Esophagus muscularis mucosa (tissue), 4 donors: ENCODE data around the gene TEX53. TPM values are rescaled to one million over a fixed set of nuclear protein-coding genes. Genes with fewer than 3 reads are reported as not detected.

Experiments
- DNase-seq: peaks from one replicate; pipeline ENCODE4 v3.0.0-alpha.2; 2017; ENCODE audit errors: extremely low spot score
- H3K27ac ChIP-seq, 4 donors: fragments of 200-600 bp; sonication (generic); replicated peaks in 1 of 4; 1 replicate in 3 of 4; 2 replicates in 1 of 4; pipeline ENCODE4 v1.5.1; 2016 to 2019; ENCODE audit warnings: mild to moderate bottlenecking in 1 of 4
- H3K27me3 ChIP-seq, 4 donors: fragments of 200-600 bp; sonication (generic); one replicate each; pipeline versions ENCODE4 v1.5.1 to v1.6.0; 2016 to 2019
- H3K36me3 ChIP-seq, 4 donors: fragments of 200-600 bp; sonication (generic); one replicate each; pipeline ENCODE4 v1.5.1; 2016 to 2019
- H3K4me1 ChIP-seq, 4 donors: fragments of 200-600 bp; sonication (generic); one replicate each; pipeline ENCODE4 v1.5.1; 2016 to 2019
- H3K4me3 ChIP-seq, 4 donors: fragments of 200-600 bp; sonication (generic); 1 replicate in 2 of 4; 2 replicates in 2 of 4; pipeline ENCODE4 v1.5.1; 2016 to 2019; ENCODE audit warnings: mild to moderate bottlenecking in 4 of 4, moderate library complexity in 1 of 4
- H3K9me3 ChIP-seq, 4 donors: fragments of 200-600 bp; sonication (generic); 1 replicate in 3 of 4; 2 replicates in 1 of 4; pipeline ENCODE4 v1.5.1; 2016 to 2019
- CTCF ChIP-seq, 3 experiments: fragments of 200-600 bp in 2 of 3; fragments of 450-650 bp in 1 of 3; sonication (generic) in 2 of 3; IDR thresholded peaks; one replicate each; pipeline ENCODE4 v1.5.1; 2017 to 2019; ENCODE audit warnings: antibody characterized with exemption in 3 of 3, mild to moderate bottlenecking in 2 of 3, moderate library complexity in 1 of 3
- EP300 ChIP-seq: sonication (generic); formaldehyde crosslinking; IDR thresholded peaks from one replicate; pipeline ENCODE4 v1.6.1; 2017; ENCODE audit warnings: antibody characterized with exemption
- POLR2A ChIP-seq: fragments of 450-650 bp; IDR thresholded peaks from one replicate; pipeline ENCODE4 v1.6.1; 2017; ENCODE audit warnings: antibody characterized with exemption, moderate library complexity, mild to moderate bottlenecking, low read depth
- POLR2AphosphoS5 ChIP-seq, 2 donors: sonication (generic); formaldehyde crosslinking; IDR thresholded peaks; one replicate each; pipeline ENCODE4 v1.6.1; 2017; ENCODE audit warnings: antibody characterized with exemption in 2 of 2
- WGBS: methylation state at CpG from one replicate; pipeline ENCODE4 v1.1.5; 2018; 5-methylcytosine and 5-hydroxymethylcytosine counted together
- intact Hi-C: fragments of 100-400 bp; cut with DNase I; formaldehyde crosslinking; loops from one replicate; pipeline ENCODE4 v1.15.1; 2023
- total RNA-seq, 4 donors: library from RNA; depleted of rRNA; stranded (reverse); fragments of >200 nt; gene quantifications; one replicate each; pipeline versions ENCODE4 v1.1.0 to v1.2.1, GENCODE V29; 2016

The TEX53 gene
- total RNA-seq, 4 donors from 2014 or later: not detected

- TF ChIP-seq POLR2AphosphoS5 (IDR thresholded peaks at IDR 0.05) (no peak), CTCF (IDR thresholded peaks at IDR 0.05) (no peak), EP300 (no peak), POLR2A (no peak)
- no peaks in the 10 kb centered on the region for H3K9me3 ChIP-seq
- no peak for DNase-seq
- H3K36me3 ChIP-seq: no peaks in the 10 kb centered on the region
- intact Hi-C loops: loop anchor here (10.0 kb wide), 1 partner anchor 228 kb away; no protein-coding TSS in a partner anchor
- no peaks in the 10 kb centered on the region for H3K27me3 ChIP-seq
- H3K27ac ChIP-seq: no peak overlapping the region
- H3K4me1 ChIP-seq: no peaks in the 10 kb centered on the region
- H3K4me3 ChIP-seq: no peak overlapping the region
These were observed 29.4 kb upstream of the TEX53 start for GRCh38 chr9:114687034-114687433.

- 81% methylated on average over 5 of the region's 5 CpGs for WGBS
- Histone ChIP-seq H3K4me3 (no peak overlapping the region), H3K27me3 (no peaks in the 10 kb centered on the region), H3K27ac (no peak overlapping the region), H3K9me3 (no peaks in the 10 kb centered on the region), H3K36me3 (no peaks in the 10 kb centered on the region), H3K4me1 (no peaks in the 10 kb centered on the region)
- intact Hi-C loops: loop anchor here (10.0 kb wide), 1 partner anchor 229 kb away; no protein-coding TSS in a partner anchor
- no peak for TF ChIP-seq EP300
- no peak for TF ChIP-seq POLR2AphosphoS5 (IDR thresholded peaks at IDR 0.05)
- no peak for TF ChIP-seq CTCF (IDR thresholded peaks at IDR 0.05)
- no peak for TF ChIP-seq POLR2A
- no peak for DNase-seq
These were observed 28.3 kb upstream of the TEX53 start for GRCh38 chr9:114685951-114686350.

GRCh38 chr9:114684036-114684435, 26.4 kb upstream of the TEX53 start:
- TF ChIP-seq EP300 (no peak), CTCF (IDR thresholded peaks at IDR 0.05) (no peak), POLR2AphosphoS5 (IDR thresholded peaks at IDR 0.05) (no peak), POLR2A (no peak)
- Histone ChIP-seq H3K4me3 (no peak overlapping the region), H3K27me3 (no peaks in the 10 kb centered on the region), H3K9me3 (no peaks in the 10 kb centered on the region), H3K4me1 (no peaks in the 10 kb centered on the region), H3K36me3 (no peaks in the 10 kb centered on the region), H3K27ac (no peak overlapping the region)
- 82% methylated on average over 6 of the region's 6 CpGs for WGBS
- intact Hi-C loops: loop anchor here (5.0 to 10.0 kb wide), 3 partner anchors 231 to 838 kb away; no protein-coding TSS in a partner anchor
- no peak for DNase-seq

GRCh38 chr9:114682846-114683245, 25.2 kb upstream of the TEX53 start:
- no peak for DNase-seq
- H3K27me3 ChIP-seq: no peaks in the 10 kb centered on the region
- no peaks in the 10 kb centered on the region for H3K36me3 ChIP-seq
- 83% methylated on average over 3 of the region's 3 CpGs for whole genome bisulfite sequencing
- no peak overlapping the region for H3K4me3 ChIP-seq
- intact Hi-C loops: loop anchor here (5.0 to 10.0 kb wide), 3 partner anchors 232 to 839 kb away; no protein-coding TSS in a partner anchor
- no peaks in the 10 kb centered on the region for H3K9me3 ChIP-seq
- TF ChIP-seq EP300 (no peak), CTCF (IDR thresholded peaks at IDR 0.05) (no peak), POLR2A (no peak), POLR2AphosphoS5 (IDR thresholded peaks at IDR 0.05) (no peak)
- peaks cover 0 to 4% (median 0%) of the 10 kb centered on the region in 4 donors for H3K4me1 ChIP-seq
- no peak overlapping the region for H3K27ac ChIP-seq
